H1 (cell line): Measurements from ENCODE around the gene MRPS10. TPM values are rescaled to one million over a fixed set of nuclear protein-coding genes. Genes with fewer than 3 reads are reported as not detected.

Source experiments
- CREB1 ChIP-seq: IDR thresholded peaks from 2 replicates; pipeline ENCODE4 v1.6.1; 2012; ENCODE audit warnings: inconsistent platforms
- FOSL1 ChIP-seq: IDR thresholded peaks from 2 replicates; pipeline ENCODE4 v1.6.1; 2011; ENCODE audit warnings: mild to moderate bottlenecking, low read depth, low read length, moderate library complexity; ENCODE audit not compliant: insufficient read depth
- KDM4A ChIP-seq: IDR thresholded peaks from one replicate; pipeline ENCODE4 v1.7.1; 2012; ENCODE audit warnings: low read depth, mild to moderate bottlenecking, moderate library complexity, low read length, inconsistent platforms; ENCODE audit not compliant: severe bottlenecking
- KDM5A ChIP-seq: fragments of 200-600 bp; IDR thresholded peaks from 2 replicates; pipeline ENCODE4 v1.7.1; 2012; ENCODE audit warnings: mild to moderate bottlenecking, low read length, inconsistent platforms, mixed read lengths
- MAX ChIP-seq: IDR thresholded peaks from 2 replicates; pipeline ENCODE4 v1.6.1; 2012; ENCODE audit warnings: inconsistent platforms
- NANOG ChIP-seq: IDR thresholded peaks from 2 replicates; pipeline ENCODE4 v1.6.1; 2011; ENCODE audit warnings: low read length, low read depth, mild to moderate bottlenecking, inconsistent platforms; ENCODE audit not compliant: insufficient read depth, poor library complexity, severe bottlenecking
- POLR2A ChIP-seq, 2 experiments: IDR thresholded peaks; 1 replicate in 1 of 2; 2 replicates in 1 of 2; pipeline ENCODE4 v1.6.1; 2011; ENCODE audit warnings: low read depth in 2 of 2, low read length in 2 of 2, mild to moderate bottlenecking in 2 of 2; ENCODE audit errors: control extremely low read depth in 1 of 2
- POU5F1 ChIP-seq: IDR thresholded peaks from 2 replicates; pipeline ENCODE4 v1.6.1; 2011; ENCODE audit warnings: low read depth, mild to moderate bottlenecking, low read length, moderate library complexity
- RNF2 ChIP-seq: fragments of 200-900, 300-1000 bp; sonication (generic); IDR thresholded peaks from 2 replicates; pipeline ENCODE4 v1.7.1; 2016; ENCODE audit warnings: borderline replicate concordance, low read depth, mild to moderate bottlenecking, antibody characterized with exemption, low read length; ENCODE audit not compliant: poor library complexity, severe bottlenecking; ENCODE audit errors: missing control alignments
- SAP30 ChIP-seq: fragments of 300-600 bp; sonication (generic); IDR thresholded peaks from 2 replicates; pipeline ENCODE4 v1.7.1; 2012; ENCODE audit warnings: low read length, moderate library complexity, mild to moderate bottlenecking, inconsistent platforms; ENCODE audit not compliant: insufficient read depth, insufficient replicate concordance
- SIN3A ChIP-seq, 2 experiments: IDR thresholded peaks in 1 of 2; conservative IDR thresholded peaks in 1 of 2; 2 replicates each; pipeline ENCODE4 v1.6.1; 2011 to 2012; ENCODE audit warnings: low read length in 2 of 2, improper control_type of control experiment in 1 of 2, low read depth in 1 of 2, mild to moderate bottlenecking in 1 of 2
- SIRT6 ChIP-seq: IDR thresholded peaks from one replicate; pipeline ENCODE4 v1.7.1; 2012; ENCODE audit warnings: low read length, inconsistent platforms
- SIX5 ChIP-seq: IDR thresholded peaks from 2 replicates; pipeline ENCODE4 v1.6.1; 2011; ENCODE audit warnings: mild to moderate bottlenecking, low read depth, low read length
- SP1 ChIP-seq: IDR thresholded peaks from 2 replicates; pipeline ENCODE4 v1.6.1; 2011; ENCODE audit warnings: low read depth, low read length
- SP2 ChIP-seq: IDR thresholded peaks from 2 replicates; pipeline ENCODE4 v1.6.1; 2012; ENCODE audit warnings: mild to moderate bottlenecking, low read length, inconsistent platforms
- SRF ChIP-seq: IDR thresholded peaks from 2 replicates; pipeline ENCODE4 v1.6.1; 2011; ENCODE audit warnings: mild to moderate bottlenecking, low read depth, low read length, moderate library complexity
- USF2 ChIP-seq: IDR thresholded peaks from 2 replicates; pipeline ENCODE4 v1.6.1; 2011; ENCODE audit warnings: low read length, improper control_type of control experiment
- polyA plus RNA-seq, 7 experiments: library from polyadenylated mRNA; depleted of rRNA in 3 of 7; stranded (reverse) in 5 of 7; unstranded in 2 of 7; fragments of >200 nt in 5 of 7; fragments of 200-250 nt in 2 of 7; gene quantifications; 1 replicate in 5 of 7; 2 replicates in 1 of 7; 4 replicates in 1 of 7; pipeline versions ENCODE4 v1.2.1 to v1.2.3, GENCODE V29; 2011 to 2013; ENCODE audit warnings: missing spikeins in 2 of 7, mixed read lengths in 2 of 7
- total RNA-seq: library from RNA; stranded (reverse); fragmentation: NEBNext Ultra II Directional; extraction: Animal tissue kit (Norgen Biotek cat#: 25700); gene quantifications from 2 replicates; pipeline ENCODE4 v1.2.1, GENCODE V29; 2021

Gene MRPS10
- total and polyA plus RNA-seq, 2 of the 8 experiments (the other 6 are each of a cell fraction or from before 2014, with no cell fraction given), result 20.5 to 33.6 TPM

- TF ChIP-seq RNF2 (no peak), SRF (no peak), SP1 (no peak), SIN3A (conservative IDR thresholded peaks at IDR 0.05 in 1 of 2, IDR thresholded peaks at IDR 0.05 in 1 of 2; ENCODE audit: low read depth in 1 of 2, low read length in 2 of 2) (peak; percentile 45 to 65; a peak in 1 of 4 replicates), FOSL1 (no peak), SP2 (no peak), POLR2A (IDR thresholded peaks at IDR 0.05; ENCODE audit: control extremely low read depth in 1 of 2, low read depth in 2 of 2, low read length in 2 of 2) (no peak), KDM5A (no peak), POU5F1 (no peak), SAP30 (peak; percentile 92), SIRT6 (no peak), KDM4A (no peak), SIX5 (no peak), CREB1 (no peak), USF2 (no peak), MAX (peak; percentile 36; the same call in 1 of the 2 replicates), NANOG (no peak)
Observed at GRCh38 chr6:42177514-42178364, 39.9 kb downstream of the MRPS10 start (continued).
